ENCODE results near the gene EPHB2.

The EPHB2 gene

GRCh38 chr1:22824466-22824865 is 113.8 kb downstream of the EPHB2 start:
- DNase-seq, result no peak

GRCh38 chr1:22824975-22825374 is 114.3 kb downstream of the EPHB2 start:
- DNase-seq, result no peak

- DNase-seq, result no peak
These were observed 115.0 kb downstream of the EPHB2 start for GRCh38 chr1:22825486-22826189.

- no peak for DNase-seq
These were observed 116.3 kb downstream of the EPHB2 start for GRCh38 chr1:22826604-22827580.

GRCh38 chr1:22827666-22828483 is 117.2 kb downstream of the EPHB2 start:
- peak; percentile 32 to 69 (median 53) for DNase-seq

GRCh38 chr1:22828484-22829308 is 118.1 kb downstream of the EPHB2 start:
- peak; percentile 63 to 78 (median 74) for DNase-seq

- DNase-seq, result no peak
These were observed 118.8 kb downstream of the EPHB2 start for GRCh38 chr1:22829309-22829989.

GRCh38 chr1:22830041-22830566 is 119.5 kb downstream of the EPHB2 start:
- DNase-seq, result no peak

- peak; percentile 40 to 72 (median 58) for DNase-seq
These were observed 120.2 kb downstream of the EPHB2 start for GRCh38 chr1:22830757-22831340.

- DNase-seq, result peak; percentile 86 to 94 (median 92)
These were observed 121.2 kb downstream of the EPHB2 start for GRCh38 chr1:22831729-22832413.

- DNase-seq, result peak in 3 of 4 experiments; percentile 31 to 56 (median 54)
These were observed 121.8 kb downstream of the EPHB2 start for GRCh38 chr1:22832414-22832786.

GRCh38 chr1:22833699-22834098 is 123.1 kb downstream of the EPHB2 start:
- no peak for DNase-seq

GRCh38 chr1:22834420-22834819 is 123.8 kb downstream of the EPHB2 start:
- peak; percentile 41 to 74 (median 46) for DNase-seq

GRCh38 chr1:22835636-22836319 is 125.1 kb downstream of the EPHB2 start:
- no peak for DNase-seq

GRCh38 chr1:22836850-22837249 is 126.2 kb downstream of the EPHB2 start:
- no peak for DNase-seq

GRCh38 chr1:22837332-22837731 is 126.7 kb downstream of the EPHB2 start:
- no peak for DNase-seq

- no peak for DNase-seq
These were observed 128.3 kb downstream of the EPHB2 start for GRCh38 chr1:22838965-22839364.

- no peak for DNase-seq
These were observed 129.2 kb downstream of the EPHB2 start for GRCh38 chr1:22839806-22840205.

- no peak for DNase-seq
These were observed 130.5 kb downstream of the EPHB2 start for GRCh38 chr1:22841142-22841541.
